NCI-H446 treated with DMSO at 0.1 percent for 48 hours (cell line): Measurements from ENCODE around the gene SCN4B.
"Not testable (repeated sequence)": the region's sequence is repeated elsewhere in the genome, so short reads cannot be mapped to it uniquely, and the experiment has no call there.

Experiments used
- DNase-seq: peaks from one replicate; lab custom pipeline; 2025; lab: John Stamatoyannopoulos, UW

SCN4B gene

GRCh38 chr11:118152552-118153471 lies at the start of gene SCN4B:
Gene SCN4B (minus strand): TSS chr11:118152823. CDS start chr11:118152673, 150 bp downstream.
- DNase-seq: peak; percentile 14

DNA sequence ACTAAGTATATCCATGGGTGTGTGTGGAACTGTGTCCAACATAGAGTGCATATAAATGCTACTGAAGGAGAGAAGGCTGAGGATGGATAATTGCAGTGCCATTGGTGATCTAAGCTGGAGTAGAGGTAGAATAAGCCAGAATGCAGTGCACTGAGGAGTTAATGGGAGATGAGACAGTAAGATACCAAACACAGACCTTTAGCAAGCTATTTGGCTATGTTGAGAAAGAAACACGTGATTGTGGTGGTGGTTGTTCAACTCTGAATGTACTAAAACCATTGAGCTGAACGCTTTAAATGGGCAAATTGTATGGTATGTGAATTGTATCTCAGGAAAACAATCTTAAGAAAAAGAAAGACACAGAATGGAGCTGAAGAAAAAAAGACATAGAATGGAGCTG lies 49.3 kb upstream of the SCN4B start:
- DNase-seq: no peak

DNA sequence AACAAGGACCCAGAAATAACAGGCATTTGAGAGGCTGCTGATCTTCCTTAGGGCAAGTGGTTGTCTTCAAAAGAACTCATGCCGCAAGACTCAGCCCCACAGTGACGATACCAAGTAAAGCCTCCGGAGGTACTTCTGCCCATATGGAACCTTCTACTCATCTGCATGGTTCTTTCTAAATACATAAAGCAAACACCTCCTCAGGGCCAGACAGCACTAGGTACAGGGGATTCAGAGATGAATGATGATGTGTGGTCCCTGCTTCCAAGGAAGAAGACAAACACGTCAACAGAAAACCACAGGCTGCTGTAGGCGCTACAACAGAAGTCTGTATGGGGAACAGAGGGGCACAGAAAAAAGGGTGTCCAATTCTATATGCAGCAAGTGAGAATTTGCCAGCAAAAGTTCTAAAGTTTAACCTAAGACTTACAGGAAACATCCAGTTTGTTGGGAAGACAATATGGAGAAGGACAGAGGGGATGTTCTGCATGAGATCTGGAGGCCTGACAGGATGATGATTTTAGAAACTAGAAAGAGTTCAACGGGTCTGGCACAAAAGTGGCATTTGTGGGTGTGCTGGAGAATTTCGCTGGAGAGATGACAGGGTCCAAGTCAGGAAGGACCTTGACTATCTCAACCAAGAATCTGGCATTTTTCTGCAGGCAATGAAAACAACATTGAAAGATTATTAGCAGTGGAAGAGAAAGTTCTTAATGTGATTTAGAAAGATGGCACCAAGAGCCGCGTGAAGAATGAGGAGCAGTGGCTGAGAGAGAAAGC lies 48.5 kb upstream of the SCN4B start:
- no peak for DNase-seq

GRCh38 chr11:118200497-118200896 lies 47.9 kb upstream of the SCN4B start:
- no peak for DNase-seq

DNA sequence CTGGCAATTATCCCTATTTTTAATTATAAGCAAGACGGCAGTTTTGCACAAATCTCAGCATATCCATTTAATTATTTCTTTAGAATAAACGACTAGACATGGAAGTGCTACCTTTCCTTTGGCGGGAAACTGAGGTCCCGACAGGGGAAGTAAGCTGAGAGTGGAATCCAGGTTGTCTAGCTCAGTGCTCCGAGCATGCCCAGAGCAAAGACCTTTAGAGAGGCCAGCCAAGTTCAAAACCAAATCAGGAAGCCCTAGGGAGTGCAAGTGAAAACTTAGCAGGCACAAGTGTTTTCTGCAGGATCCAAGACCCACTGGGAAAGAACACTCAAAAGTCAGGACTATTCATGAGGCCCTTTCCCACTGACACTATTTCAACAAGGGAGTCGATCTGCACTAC lies 46.5 kb upstream of the SCN4B start:
- no peak for DNase-seq

GRCh38 chr11:118198370-118198769 lies 45.7 kb upstream of the SCN4B start:
- DNase-seq: peak; percentile 28

GRCh38 chr11:118194835-118195627 lies 42.4 kb upstream of the SCN4B start:
- DNase-seq: peak; percentile 9

DNA sequence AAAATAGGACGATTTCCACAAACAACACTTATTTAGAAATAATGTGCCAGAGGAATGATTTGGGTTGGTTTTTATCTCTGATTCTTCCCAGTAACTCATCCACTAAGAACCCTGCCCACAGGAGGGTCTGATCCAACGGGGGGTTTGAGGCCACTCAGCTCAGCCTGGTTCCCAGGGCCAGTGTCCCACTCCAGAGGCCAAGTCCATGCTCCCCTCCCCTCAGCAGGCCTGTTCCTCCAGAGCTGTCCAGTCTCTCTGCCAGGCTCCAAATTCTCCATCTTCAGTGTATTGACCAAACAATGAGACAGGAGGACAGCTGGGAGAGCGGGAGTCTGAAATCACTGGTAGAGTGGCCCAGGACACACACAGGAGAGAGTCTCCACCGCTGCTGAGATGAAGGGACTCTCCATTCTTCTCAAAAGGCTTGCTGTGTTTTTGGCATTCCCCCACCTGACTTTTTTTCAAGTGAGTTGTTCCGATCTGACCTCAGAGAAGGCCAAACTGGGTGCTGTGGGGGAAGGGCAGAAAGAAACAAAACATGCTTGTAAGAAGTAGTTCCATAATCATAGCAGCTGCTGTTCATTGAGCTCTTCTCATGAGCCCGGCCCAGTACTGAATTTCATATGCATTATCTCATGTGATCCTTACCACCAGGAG lies 41.4 kb upstream of the SCN4B start:
- no peak for DNase-seq

DNA sequence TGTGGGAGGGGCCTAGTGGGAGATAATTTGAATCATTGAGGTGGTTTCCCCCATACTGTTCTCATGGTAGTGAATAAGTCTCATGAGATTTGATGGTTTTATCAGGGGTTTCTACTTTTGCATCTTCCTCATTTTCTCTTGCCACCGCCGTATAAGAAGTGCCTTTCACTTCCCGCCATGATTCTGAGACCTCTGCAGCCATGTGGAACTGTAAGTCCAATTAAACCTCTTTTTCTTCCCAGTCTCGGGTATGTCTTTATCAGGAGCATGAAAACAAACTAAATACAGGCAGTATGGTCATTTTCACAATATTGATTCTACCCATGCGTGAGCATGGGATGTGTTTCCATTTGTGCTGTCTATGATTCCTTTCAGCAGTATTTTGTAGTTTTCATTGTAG lies 40.2 kb upstream of the SCN4B start:
- not testable (repeated sequence) for DNase-seq

GRCh38 chr11:118190942-118191506 lies 38.4 kb upstream of the SCN4B start:
- DNase-seq: not testable (repeated sequence)

GRCh38 chr11:118186346-118187107 lies 33.9 kb upstream of the SCN4B start:
- no peak for DNase-seq

- DNase-seq: no peak
Measured at GRCh38 chr11:118184784-118185579, 32.4 kb upstream of the SCN4B start.

GRCh38 chr11:118183691-118184090 lies 31.1 kb upstream of the SCN4B start:
- DNase-seq: not testable (repeated sequence)

DNA sequence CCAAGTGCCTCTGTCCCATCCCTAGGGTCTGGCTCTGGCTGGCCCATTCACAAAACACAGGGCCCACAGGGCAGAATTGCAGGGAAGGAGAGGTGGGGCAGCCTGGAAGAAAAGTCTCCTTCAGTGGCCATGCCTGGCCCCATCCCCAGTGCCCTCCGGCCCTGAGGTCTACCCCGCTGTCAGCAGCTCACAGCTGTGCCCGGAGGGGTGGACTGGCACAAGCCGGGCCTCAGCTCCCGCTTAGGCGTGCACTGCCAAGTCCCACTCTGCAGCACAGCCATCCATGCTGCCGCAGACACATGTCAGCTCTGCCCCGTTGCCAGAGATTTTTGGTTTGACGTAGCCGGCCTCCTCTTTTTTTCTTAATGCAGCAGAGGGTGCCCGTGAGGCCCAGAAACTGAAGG lies 27.7 kb upstream of the SCN4B start:
- peak; percentile 45 for DNase-seq

GRCh38 chr11:118176778-118177134 lies 24.1 kb upstream of the SCN4B start:
- DNase-seq: no peak

DNA sequence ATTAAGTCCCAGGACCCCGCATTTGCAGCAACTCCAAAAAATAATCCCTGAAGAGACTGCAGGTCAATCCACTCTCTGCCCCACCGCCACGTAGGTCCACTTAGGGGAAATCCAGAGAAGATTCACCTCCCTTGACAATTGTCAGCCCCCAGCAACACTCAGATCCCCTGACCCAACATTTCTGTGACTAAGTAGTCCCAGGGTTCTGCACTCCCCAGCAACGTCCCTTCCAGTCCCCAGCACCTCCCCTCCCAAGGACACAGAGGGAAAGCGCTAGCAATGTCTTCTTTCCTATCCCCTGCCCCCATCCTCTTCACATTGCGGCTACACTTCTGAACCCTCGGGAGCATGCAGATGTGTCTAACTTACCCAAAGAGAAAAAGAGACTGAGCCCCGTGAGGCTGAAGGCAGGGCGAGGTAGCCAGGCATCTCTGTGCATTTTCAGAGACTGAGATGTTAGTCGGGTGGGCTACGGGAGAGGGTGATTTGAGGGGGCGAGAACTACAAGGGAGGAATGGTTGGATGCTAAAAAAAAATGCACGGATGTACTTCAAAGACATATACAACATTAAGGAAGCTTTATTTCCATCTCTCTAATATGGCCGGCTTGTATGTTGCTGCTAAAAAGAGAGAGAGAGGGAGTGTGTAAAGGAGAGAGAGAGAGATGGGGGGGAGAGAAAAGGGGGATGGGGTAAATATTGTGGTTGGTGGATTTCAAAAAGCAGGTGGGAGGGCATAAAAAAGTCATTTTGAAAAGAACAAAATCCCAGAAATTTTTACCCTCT lies 23.6 kb upstream of the SCN4B start, which contains the start of gene SCN2B:
TSS of gene SCN2B (minus strand) at position 647 of the 785 bp plus-strand sequence. CDS start at position 439, 208 bp downstream.
- no peak for DNase-seq

- no peak for DNase-seq
Measured at GRCh38 chr11:118175031-118175992, 22.7 kb upstream of the SCN4B start.
